Fibroblast of mammary gland (primary cell): ENCODE data around the gene DNAI2.

ENCODE experiments used
- DNase-seq: peaks from one replicate; pipeline ENCODE4 v3.0.0-alpha.2; 2010; ENCODE audit warnings: low read depth
- H3K4me3 ChIP-seq: 2 replicates; pipeline ENCODE4 v1.5.1; 2011; ENCODE audit warnings: low read depth, mild to moderate bottlenecking, low read length, moderate library complexity; ENCODE audit not compliant: control insufficient read depth
- TF ChIP-seq, protein P1 (sequence below): conservative IDR thresholded peaks from 2 replicates; pipeline ENCODE4 v1.5.1; 2011; ENCODE audit warnings: low read depth, low read length, inconsistent platforms; ENCODE audit not compliant: control insufficient read depth, insufficient read depth

Gene DNAI2

DNA sequence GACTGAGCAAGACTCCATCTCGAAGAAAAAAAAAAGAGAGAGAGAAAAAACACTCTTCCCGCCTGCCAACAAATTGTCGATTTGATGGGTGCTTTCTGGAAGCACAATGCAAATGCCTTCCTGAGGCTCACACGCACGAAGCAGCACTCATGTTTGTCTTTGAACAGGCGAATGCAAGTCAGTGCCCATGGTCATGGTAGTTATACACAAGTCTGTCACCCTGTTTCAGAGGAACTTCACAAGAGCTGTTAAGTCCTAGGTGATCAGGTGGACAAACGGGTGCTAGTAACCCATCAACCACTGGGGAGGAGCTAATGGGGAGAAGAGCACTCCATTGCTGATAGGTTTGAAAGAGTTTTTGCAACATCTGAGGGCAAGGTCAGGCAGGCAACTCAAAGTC, 6.5 kb upstream of the DNAI2 start:
- no peak for DNase-seq
- TF ChIP-seq, protein P1, sequence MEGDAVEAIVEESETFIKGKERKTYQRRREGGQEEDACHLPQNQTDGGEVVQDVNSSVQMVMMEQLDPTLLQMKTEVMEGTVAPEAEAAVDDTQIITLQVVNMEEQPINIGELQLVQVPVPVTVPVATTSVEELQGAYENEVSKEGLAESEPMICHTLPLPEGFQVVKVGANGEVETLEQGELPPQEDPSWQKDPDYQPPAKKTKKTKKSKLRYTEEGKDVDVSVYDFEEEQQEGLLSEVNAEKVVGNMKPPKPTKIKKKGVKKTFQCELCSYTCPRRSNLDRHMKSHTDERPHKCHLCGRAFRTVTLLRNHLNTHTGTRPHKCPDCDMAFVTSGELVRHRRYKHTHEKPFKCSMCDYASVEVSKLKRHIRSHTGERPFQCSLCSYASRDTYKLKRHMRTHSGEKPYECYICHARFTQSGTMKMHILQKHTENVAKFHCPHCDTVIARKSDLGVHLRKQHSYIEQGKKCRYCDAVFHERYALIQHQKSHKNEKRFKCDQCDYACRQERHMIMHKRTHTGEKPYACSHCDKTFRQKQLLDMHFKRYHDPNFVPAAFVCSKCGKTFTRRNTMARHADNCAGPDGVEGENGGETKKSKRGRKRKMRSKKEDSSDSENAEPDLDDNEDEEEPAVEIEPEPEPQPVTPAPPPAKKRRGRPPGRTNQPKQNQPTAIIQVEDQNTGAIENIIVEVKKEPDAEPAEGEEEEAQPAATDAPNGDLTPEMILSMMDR: no peak
- H3K4me3 ChIP-seq: no peak overlapping the region

DNA sequence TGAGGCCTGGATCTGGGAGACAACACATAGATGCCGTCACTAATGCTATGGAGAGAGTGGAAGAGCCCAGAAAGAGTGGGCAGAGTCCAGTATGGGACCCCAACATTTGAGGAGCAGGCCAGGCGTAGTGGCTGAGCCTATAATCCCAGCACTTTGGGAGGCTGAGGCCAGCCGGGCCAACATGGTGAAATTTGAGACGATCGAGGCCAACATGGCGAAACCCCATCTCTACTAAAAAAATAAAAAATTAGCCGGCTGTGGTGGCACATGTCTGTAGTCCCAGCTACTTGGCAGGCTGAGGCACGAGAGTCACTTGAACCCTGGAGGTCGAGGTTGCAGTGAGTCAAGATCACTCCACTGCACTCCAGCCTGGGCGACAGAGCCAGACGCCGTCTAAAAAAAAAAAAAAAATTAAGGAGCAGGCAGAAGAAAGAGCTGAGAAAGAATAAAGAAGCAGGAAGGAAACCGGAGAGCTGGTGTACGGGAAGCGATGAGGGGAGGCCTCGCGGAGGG, 6.0 kb upstream of the DNAI2 start:
- H3K4me3 ChIP-seq: no peak overlapping the region
- TF ChIP-seq, protein P1: no peak
- no peak for DNase-seq

DNA sequence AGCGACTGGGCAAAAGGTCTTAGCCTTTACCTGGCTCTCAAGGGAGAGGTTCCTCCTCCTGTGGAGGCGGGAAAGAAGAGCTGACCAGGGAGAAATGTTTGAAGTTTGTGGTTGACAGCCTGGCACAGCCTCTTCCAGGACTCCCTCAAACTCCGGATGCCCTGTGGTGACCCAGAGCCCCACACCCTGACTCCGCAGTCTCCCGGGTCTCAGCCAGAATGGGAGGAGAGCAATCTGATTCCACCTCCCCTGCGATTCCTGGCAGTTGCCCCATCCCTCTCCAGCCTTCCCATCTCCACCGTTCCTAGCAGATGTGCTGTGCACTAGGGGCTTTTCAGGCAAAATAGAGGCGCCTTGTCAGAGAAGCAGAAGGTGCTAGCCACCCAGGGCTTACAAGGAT, 5.5 kb upstream of the DNAI2 start:
- TF ChIP-seq, protein P1: no peak
- DNase-seq: no peak
- no peak overlapping the region for H3K4me3 ChIP-seq

DNA sequence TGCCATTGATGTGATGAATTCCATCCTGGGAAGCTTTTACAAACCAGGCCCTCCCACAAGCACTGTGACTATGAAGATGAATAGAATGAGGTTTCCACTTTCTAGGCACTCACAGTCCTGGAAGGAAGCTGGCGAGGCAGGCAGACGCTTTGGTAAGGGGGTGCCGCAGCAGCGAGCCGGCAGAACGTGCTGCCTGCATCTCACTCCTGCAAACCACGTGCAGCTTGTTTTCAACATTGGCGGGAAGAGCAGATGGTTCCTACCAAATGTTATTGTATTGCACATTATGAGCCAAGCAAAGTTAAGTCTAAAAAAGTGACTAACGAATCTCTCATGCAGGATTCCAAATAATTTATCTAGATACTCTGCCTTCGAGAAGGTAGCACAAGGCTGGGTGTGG, 3.7 kb upstream of the DNAI2 start:
- H3K4me3 ChIP-seq: no peak overlapping the region
- peak; percentile 15 for DNase-seq
- TF ChIP-seq, protein P1: no peak

DNA sequence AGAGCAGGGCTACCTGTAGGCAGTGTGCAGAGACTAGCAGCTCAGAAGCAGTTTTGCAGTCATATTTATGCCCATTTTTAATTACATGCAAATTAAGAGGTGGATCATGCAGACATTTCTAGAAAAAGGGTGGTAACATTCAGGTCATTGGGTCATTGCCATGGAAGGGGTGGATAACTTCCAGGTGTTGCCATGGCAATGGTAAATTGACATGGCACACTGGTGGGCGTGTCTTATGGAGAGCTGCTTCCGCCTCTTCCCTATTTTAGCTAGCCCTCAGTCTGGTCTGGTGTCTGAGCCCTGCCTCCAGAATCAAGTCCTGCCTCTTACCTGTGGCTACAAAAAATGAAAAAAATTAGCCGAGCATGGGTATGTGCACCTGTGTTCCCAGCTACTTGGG, 2.8 kb upstream of the DNAI2 start:
- DNase-seq: no peak
- TF ChIP-seq, protein P1: no peak
- H3K4me3 ChIP-seq: no peak overlapping the region

DNA sequence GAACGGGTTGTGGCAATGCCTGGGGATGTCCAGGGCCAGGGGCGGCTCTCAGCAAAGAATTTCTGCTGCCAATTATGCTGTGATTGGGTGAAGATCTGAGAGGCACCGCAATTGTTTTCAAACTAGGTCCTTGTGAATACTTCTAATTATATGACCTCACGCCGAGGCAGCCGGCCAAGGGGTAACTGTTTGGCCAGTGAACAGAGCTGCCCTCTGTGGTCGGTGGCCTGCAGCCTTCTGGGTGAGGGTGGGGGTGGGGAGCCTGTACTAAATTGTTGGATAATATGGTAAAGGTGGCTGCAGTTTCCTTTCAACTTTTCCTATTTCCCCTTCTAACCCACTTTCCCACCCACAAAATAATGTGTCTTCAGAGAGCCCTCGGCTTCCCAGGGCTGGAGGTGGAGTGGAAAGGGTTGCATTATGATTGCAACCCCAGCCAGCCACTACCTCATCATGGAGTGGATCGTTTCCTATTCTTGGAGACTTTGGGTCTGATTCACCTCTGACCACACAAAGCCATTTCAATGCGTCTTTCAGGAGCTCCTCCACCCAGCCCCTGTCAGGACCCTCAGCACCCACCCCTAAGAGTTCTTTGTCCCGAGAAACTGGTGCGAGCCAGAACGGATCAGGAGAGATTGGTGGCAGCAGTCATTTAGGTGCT, 2.0 kb upstream of the DNAI2 start:
- TF ChIP-seq, protein P1: no peak
- H3K4me3 ChIP-seq: no peak overlapping the region
- peak; percentile 33 for DNase-seq
